Peyer's patch (tissue), 4 donors: ENCODE measurements around the gene JAK1.

ENCODE experiments used
- POLR2A ChIP-seq, 2 donors: fragments of 450-650 bp; IDR thresholded peaks; one replicate each; pipeline ENCODE4 v1.5.1; 2017; ENCODE audit warnings: antibody characterized with exemption in 2 of 2, mild to moderate bottlenecking in 2 of 2, moderate library complexity in 2 of 2
- TF ChIP-seq, protein P1 (sequence below), 6 experiments: fragments of 450-650 bp in 4 of 6; fragments of 200-600 bp in 2 of 6; sonication (generic) in 1 of 6; IDR thresholded peaks; one replicate each; pipeline ENCODE4 v1.5.1; 2017 to 2019; ENCODE audit warnings: antibody characterized with exemption in 6 of 6, mild to moderate bottlenecking in 3 of 6, moderate library complexity in 1 of 6

DNA sequence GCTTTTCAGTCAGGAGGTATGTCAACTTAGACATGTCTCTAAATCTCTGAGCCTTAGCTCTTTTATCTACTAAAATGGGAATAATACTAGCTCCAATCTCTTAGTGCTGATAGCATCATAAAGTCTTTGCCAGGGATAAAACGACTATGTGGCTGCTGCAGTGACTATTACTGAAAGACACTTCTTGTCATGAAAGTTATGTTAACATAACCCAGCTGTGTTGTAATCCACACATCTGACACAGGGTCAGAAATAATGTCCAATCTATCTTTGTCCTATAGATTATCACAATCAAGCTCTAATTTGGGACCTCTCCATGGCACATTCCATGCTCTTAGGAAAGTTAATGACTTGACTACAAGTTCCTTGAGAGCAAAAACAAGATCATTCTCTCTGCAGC is 62.8 kb downstream of the JAK1 start:
- TF ChIP-seq POLR2A (IDR thresholded peaks at IDR 0.05) = no peak
- TF ChIP-seq, protein P1, sequence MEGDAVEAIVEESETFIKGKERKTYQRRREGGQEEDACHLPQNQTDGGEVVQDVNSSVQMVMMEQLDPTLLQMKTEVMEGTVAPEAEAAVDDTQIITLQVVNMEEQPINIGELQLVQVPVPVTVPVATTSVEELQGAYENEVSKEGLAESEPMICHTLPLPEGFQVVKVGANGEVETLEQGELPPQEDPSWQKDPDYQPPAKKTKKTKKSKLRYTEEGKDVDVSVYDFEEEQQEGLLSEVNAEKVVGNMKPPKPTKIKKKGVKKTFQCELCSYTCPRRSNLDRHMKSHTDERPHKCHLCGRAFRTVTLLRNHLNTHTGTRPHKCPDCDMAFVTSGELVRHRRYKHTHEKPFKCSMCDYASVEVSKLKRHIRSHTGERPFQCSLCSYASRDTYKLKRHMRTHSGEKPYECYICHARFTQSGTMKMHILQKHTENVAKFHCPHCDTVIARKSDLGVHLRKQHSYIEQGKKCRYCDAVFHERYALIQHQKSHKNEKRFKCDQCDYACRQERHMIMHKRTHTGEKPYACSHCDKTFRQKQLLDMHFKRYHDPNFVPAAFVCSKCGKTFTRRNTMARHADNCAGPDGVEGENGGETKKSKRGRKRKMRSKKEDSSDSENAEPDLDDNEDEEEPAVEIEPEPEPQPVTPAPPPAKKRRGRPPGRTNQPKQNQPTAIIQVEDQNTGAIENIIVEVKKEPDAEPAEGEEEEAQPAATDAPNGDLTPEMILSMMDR (IDR thresholded peaks at IDR 0.05) = no peak
